Measurements from ENCODE around the gene HSPB7. TPM values are rescaled to one million over a fixed set of nuclear protein-coding genes. Genes with fewer than 3 reads are reported as not detected.
A peak's percentile ranks its signal among the peaks of the same experiment; 100 is the strongest.
"Not testable (repeated sequence)": the region's sequence is repeated elsewhere in the genome, so short reads cannot be mapped to it uniquely, and the experiment has no call there.

HSPB7 gene
- not detected in 2 replicates for total RNA-seq (2014; rRNA removed; shearing (Covaris generic))

DNA sequence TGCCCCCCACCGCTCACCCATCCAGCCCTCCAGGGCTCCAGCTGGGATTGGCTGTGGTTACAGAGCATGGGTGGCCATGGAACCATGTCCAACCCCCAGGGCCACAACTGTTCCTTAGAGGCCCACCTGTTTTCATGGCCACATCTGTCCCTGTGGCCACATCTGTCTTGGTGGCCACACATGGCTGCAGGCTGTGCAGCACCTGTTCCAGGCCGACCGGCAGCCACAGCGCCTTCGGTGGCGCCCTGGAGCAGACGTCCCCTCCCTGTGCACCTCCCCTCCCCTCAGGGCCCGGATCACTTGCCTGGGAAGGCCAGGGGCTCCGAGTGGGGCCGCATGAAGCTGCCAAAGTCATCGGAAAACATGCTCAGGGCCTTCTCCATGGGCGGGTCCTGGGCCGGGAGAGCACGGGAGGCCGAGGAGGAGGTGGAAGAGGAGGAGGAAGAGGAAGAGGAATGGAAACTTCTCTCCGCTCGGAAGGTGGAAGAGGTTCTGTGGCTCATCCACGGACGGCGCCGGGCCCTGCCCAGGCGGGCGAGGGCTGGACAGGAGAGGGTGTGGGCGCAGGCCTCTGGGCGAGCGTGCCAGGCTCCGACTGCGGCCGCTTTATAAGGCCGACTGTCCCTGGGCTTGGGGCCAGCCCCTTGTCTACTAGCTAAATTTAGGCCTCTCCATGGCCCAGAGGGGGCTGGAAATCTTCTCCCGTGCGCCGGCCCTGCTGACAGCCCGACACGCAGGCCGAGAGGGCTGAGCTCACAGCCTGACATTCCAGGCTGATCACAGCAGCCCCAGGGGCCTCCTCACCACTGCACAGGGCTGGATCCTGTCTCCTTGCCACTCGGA lies at the start of gene HSPB7:
TSS of gene HSPB7 (minus strand) at position 583 of the 843 bp plus-strand sequence. CDS start at position 503, 80 bp downstream.
- no peak for DNase-seq (ENCODE audit: low spot score)

DNA sequence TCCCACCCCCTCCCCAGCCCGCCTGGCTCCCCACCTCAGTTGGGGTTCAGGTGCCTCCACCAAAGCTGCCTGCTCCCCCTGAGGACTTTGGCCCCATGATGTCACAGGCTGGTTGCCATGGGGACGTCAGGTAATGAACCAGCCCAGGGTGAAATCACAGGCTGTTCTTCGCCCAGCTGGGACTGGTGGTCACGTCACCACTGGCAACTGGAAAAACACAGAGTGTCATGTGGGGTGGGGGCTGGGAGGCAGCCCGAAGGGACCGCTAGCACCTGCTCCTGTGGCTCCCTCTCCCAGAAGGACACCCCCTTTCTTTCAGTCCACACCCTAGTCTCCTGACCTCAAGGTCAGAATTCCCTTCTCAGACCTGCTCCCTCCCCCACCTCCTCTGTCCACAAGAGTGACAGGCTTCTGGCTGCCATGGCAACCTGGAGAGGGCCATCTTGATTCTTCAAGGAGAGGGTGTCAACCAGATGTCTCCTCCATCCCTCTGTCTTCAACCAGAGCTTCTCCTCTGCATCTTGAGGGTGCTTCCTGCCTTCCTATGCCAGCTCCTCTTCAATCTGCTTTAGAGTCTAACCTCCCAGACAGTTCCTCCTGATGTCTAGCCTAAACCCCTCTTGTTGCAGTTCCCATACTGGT lies 49.4 kb upstream of the HSPB7 start:
- peak; percentile 84 for DNase-seq (ENCODE audit: low spot score)

DNA sequence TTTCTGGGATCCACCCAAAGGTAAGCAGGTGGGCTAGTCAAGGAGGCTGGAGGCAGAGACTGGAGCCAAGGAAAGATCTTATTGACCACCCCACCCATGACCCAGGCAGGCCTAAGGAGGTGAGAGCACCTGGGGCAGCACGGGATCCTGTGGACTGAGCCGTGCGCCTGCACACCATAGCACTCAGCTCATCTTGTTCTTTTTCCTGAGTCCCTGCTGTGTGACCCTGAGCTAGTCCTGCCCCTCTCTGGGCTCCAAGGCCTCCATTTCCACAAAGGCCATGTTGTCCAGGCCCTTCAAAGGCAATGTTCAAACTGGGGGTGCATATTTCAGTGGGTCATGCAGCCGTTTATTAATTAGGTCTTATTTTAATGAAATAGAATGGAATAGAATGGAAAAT lies 48.4 kb upstream of the HSPB7 start:
- no peak for DNase-seq (ENCODE audit: low spot score)

DNA sequence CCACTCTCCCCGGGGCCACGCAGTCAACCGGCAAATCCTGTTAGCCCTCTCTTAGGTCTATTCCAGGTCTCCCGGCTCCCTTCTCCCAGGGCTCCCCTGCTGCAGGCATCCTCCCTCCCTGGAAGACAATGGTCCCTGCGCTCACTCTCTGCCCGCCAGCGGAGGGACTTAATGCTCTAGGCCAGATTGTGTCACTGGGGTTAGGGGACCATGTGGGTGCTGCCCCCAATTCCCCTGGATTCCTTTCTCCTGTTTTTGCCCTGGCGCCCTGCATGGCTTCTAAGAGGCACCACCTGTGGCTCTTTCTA lies 47.4 kb upstream of the HSPB7 start:
- DNase-seq (ENCODE audit: low spot score): no peak

DNA sequence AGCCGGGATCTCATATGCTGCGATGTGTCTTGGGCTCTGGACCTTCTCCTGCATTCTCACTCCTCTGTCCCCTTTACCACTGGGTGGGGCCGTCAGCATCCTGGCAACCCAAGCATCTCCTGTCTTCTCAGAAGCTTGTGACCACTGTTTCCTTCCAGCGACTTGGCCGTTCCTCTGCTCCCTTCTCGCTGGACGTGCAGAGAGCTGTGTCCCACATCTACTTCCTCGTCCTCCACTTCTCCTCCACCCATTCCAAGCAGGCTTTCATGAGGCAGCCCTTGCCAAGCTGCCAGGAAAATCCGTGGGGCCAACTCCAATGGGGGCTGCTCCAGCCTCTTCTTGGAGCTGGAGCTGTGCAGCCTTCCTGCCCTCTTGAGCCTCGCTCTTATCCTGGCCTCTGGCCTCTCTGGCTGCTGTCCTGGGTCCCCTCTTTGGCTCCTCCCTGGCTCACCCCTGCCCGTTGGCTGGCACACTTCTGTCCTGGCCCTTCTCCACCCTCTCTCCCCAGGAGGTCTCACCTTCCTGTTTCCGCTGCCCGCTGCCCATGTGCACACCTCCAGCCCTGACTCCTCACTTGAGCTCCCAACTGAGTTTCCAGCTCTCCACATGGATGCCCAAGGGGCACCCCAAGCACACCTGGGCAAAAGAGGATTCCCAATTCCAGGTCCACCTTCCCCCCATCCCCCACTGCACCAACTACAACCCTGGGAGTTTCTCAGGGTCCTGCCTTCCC lies 46.9 kb upstream of the HSPB7 start:
- no peak for DNase-seq (ENCODE audit: low spot score)

DNA sequence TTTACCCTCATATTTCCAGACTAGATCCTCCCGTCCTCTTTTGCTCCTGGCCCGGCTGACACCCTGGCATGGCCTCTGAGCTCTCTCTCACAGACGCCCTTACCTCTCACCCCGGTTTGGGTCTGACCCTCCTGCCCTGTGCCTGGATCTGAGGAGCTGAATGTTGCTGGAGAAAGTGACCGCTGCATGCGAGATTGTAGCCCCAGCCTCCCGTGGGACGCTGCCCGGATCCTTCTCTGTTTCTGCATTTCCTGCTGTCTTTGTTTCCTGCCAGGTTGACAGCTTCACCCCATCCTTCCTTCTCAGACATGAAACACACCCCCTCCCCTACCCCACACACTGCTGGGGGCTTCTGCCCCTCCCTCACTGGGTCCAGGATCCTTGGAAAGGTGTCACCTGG lies 46.1 kb upstream of the HSPB7 start:
- DNase-seq (ENCODE audit: low spot score): no peak

DNA sequence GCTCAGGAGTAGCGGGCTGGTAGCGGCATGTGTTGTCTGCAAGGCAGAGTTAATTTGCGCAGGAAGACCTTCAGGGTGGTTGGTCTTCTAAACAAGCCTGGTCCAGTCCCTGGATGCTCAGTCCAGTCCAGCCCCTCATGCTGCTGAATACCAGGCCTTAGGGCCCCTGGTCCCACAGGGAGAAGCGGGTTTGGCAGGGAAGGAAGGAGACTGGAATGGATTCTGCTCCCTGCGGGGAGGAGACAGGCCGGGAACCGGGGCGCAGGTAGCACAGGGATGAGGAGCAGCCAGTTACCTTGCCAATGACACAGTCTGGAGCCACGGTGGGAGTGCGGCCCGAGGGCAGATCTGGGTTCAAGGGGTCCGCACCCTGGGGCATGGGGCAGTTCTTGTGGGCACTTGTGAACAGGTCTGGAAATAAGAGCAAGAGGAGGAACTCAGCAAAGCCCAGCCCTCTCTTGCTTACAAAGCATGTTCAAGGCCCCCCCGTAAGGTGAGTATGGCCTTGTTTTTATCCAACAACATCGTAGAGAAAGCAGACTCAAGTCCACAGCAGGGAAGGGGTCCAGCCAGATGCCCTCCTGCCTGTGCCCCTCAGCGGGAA lies 45.5 kb upstream of the HSPB7 start:
- DNase-seq (ENCODE audit: low spot score): no peak

DNA sequence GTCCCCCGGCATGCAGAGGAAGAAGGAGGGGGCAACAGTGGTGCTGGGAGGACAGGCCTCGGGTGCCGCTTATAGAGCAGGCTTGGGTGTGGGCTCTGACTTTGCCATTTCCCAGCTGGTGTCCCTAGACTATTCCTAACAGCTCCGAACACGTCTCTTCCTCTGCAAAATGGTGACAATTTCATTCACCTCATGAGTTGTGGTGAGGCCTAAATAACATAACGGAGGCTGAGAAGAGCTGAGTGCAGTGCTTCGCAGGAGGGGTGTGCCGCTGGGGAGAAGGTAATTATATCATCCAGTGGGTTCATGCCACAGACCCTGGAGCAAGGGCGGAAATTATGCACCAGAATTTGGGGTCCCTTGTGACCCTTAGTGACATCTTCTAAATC lies 44.8 kb upstream of the HSPB7 start:
- not testable (repeated sequence) for DNase-seq (ENCODE audit: low spot score)

DNA sequence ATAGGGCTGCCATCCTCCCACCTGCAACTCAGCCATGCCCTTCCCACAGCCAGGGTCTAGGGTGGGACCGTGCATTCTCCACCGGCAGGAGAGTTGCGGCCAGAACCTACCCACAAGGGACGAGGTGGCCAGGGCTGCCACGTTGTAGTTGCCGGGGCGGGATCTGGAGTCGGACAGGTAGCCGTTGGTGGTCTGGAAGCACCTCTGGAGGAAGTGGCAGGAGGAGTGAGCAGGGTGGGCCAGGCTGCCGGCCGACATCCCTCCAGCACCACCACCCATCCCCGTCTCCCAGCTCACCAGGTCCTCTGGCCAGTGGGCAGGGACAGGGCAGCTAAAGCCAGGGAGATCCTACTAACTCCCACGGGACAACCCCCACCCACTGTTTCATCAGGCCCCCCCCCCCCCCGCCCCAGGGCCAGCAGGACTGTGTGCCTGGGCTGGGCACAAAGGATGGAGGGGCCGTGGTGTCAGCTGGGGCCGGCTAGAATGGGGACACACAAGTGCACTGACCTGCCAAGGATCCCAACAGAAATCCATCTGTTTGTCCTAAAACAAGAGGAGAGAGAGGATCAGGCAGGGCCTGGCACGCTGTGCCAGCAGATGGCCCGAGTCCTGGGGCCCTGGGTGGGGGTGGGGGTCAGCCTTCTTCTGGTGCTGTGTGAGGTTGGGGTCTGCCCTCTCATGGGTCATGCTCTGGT lies 44.3 kb upstream of the HSPB7 start:
- not testable (repeated sequence) for DNase-seq (ENCODE audit: low spot score)

DNA sequence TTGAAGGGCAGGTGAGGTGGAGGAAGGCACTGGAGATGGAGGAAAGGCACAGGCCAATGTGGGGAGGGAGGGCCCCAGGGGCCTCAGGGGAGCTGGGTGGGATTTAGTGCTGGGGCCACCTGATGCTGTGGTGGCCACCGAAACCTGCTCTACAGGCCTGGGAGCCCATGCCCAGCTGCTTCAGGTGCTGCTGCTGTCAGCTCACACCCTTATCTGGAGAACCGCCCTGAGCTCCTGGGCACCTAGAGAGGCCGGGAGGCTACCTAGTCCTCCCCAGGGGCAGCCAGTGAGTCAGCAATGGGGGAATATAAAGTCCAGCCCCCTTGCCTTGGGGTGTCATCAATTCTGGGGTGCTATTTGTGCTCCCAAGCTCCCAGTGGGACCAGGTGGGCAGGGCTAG lies 43.4 kb upstream of the HSPB7 start:
- no peak for DNase-seq (ENCODE audit: low spot score)

DNA sequence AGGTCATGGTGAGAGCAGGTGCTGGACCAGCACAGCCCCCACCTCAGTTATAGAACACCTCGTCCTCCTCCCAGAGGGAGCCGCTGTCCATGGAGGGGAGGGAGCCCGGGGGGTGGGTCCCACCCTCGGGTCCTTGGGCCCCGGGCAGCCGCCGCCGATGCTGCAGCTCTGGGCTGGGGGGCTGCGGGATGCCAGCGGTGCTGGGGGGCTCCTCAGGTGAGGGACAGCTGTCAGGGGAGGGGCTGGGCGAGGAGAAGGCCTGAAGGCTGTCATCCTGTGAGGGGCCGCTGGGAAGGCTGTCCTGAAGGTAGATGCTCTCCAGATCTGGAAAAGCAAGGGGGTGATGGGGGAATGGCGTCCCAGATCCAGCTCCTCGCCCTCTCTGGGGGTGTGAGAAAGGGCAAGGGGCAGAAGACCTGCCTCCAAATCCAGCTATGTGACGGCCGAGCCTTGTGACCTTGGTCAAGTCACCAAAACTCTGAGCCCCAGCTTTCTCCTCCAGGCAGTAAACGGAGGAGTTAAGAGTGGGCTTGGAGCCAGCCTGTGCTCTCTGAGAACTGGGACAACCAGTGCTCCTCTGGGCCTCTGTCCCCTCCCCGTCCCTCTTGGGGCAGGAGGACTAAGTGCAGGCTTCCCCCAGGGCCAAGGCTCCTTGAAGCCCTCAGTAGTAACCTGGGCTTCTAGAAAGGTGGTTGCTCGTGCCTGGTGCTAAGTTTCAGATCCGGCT lies 40.7 kb upstream of the HSPB7 start:
- DNase-seq (ENCODE audit: low spot score): not testable (repeated sequence)

DNA sequence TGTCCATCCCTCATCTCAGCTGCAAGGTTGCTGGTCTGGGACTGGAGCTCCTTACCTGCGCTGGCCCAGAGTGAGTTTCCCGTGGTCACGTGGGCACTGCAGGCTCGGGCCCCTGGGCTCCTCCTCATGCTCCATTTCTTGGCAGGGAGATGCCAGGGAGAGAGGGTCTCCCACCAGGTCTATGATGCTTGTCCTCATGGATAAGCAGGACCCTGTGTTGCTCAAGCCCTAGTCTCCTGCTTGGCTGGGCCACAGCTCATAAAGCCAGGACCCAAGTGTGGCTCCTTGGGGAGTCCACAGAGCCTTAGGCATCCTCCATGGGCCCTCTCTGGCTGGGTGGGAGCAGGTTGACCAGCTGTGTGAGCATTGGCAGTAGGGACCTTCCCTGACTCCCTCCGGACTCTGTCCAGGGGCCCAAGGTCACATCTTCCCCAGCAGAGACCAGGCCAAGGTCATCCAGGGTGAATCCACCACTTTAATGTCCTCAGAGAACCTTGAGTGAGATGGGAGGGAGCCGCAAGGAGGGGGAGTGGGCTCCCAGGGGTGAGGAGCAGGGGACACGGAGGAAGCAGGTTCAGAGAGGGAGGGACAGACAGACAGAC lies 39.6 kb upstream of the HSPB7 start:
- not testable (repeated sequence) for DNase-seq (ENCODE audit: low spot score)

DNA sequence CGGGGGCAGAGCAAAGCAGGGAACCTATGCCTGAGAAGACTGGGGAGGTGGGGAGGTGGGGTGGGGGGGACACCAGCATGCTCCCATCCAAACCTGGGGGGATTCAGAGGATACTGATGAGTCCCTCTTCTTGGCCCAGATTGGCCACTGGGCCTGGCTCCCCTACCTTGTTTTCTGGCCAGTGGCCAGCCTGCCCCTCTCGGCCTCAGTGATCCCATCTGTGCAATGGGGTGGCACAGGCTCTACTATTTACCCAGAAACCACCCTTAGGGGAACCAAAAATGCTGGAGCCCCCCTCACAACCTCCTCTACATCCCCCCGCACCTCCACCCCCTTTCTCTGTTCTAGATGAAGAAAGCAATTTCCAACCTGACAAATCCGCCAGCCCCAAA lies 38.7 kb upstream of the HSPB7 start:
- DNase-seq (ENCODE audit: low spot score): not testable (repeated sequence)

DNA sequence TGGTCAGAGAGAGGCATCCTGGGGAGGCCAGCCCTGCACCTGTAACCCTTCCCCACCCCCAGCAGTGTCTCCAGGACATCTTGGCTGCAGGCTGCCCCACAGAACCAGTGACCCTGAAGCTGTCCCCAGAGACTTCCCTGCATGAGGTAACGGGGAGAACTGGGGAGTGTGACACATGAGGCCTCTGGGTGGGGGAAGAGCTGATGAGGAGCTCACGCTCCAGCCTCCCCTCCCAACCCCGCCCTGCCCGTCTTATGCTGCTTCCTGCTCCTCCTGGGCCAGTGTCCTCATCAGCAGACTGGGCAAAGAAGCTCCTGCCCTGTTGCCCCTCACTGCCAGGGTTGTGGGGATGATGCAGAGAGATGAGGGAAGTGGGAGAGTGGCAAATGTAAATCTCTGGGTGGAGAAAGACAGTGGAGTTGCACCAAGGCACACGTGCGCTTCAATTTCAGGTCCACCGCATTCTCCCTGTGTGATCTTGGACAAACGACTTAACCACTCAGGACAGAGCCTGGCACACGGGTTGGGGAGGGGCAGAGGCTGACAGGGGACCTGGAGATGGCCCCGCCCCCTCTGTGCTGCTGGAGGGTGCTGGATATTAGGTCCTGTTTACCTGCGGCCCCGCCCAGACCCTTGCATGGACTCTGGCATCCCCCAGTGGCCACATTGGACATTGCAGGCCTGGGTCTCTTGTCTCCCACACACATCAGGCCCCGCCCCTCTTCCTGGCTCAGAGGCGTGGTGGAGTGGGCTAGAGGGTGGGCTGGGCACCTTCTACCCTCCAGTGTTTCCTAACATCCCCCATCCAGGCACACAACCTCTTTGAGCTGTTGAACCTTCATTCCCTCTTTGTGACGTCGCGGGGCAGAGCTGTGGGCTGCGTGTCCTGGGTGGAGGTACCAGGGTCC lies 38.0 kb upstream of the HSPB7 start:
- DNase-seq (ENCODE audit: low spot score): peak; percentile 95

DNA sequence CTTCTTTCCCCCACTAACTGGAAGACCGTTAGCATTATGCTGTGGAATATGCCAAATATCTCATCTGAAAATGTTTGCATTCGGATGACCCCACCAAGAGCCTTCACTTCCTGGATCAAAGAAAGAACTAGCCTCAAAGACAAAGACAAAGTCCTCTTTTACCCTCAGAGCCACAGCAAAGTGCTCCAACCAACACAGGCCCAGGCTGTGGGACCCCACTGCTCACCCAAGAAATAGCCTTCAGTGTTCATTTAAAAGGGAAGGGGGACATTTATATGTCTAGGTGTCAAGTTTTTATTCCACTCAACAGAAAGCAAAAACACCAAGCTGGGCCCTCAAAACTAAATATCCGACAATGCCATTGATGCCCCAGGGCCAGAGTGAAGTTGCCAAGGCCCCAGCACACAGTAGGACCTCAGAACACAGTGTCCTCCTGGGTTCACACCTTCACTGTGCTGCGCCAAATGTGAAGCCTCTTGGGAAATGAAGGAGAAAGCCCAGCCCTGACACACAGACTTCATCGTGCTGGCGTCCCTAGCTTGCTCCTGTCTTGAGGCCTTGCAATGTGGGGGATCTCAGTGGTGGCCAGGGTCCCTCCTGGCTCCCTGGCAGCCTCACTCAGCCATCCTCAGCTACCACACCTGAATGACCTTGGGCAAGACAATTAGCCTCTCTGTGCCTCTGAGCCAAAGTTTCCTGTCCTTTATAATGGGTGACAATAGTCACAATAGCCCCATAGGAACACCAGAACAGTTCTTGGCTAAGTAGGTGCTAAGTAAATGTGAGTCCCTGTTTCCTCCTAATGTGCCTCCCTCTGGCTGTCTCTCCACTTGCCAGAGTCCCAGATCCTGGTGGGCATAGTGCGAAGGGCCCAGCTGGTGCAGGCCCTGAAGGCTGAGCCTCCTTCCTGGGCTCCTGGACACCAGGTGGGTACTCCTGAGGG lies 37.0 kb upstream of the HSPB7 start:
- no peak for DNase-seq (ENCODE audit: low spot score)

DNA sequence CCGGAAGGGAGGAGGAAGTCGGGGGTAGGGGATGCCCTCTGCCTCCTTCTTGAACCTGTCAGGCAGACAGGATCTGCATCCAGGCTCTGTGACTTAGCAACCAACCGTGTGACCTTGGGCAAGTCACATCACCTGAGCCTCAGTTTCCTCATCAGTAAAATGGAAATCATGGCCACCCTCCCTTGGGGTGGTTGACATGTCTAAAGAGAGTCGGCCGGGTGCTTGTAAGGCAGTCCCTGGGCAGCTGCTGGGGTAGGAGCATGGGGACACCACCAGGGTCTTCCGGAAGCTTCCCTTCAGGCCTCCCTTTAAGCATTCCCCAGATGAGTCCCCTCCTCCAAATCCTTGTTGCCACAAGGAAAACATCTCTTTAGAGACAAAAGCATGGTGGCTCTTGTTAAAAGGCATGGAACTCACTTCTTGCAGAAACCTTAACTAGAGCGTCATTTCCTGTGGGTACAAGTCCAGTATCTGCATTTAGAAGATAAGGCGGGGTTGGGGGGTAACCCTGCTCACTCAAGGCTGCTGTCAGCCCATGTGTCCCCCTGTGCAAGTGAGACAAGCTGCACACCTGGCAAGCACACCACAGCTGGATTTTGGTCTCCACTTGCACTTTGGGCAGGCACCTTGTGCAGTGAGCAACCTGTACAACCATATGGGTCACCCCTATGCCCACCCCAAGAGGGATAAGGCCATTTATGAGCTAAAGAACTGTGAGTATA lies 36.1 kb upstream of the HSPB7 start:
- no peak for DNase-seq (ENCODE audit: low spot score)

DNA sequence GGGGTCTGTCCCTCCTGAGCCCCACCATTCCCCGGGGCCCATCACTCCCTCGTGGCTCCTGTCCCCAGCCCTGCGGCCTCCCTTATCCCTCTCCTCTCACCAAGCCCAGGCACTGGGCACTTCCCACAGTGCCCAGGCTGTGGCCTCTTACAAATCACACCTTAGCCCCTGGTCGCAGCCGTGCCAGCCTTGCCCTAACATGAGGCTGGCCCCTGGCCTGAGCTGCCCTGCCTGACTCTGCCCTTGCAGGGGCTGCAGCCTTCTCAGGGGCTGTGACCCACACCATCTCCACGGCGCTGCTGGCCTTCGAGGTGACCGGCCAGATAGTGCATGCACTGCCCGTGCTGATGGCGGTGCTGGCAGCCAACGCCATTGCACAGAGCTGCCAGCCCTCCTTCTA lies 34.1 kb upstream of the HSPB7 start:
- not testable (repeated sequence) for DNase-seq (ENCODE audit: low spot score)

DNA sequence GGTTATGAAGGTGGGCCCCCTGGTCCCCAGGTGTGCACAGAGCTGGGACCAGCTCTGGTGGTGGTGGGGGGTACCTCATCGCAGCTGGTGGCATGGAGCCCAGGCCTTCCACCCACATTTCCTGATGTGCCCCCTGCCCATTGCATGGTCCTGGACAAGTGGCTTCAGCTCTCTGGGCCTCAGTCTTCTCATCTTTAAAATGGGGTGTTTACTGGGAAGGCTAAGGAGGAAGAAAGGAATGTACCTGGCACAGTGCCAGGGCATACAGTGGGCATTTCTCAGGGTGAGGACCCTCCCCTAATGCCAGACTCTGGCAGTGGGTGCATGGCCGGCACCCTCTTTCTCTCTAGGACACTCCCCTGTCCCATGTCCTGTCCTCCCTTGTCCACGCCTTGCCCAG lies 33.2 kb upstream of the HSPB7 start:
- DNase-seq (ENCODE audit: low spot score): no peak

Data from HT-29 (cell line).